Right lobe of liver (tissue), 6 donors: ENCODE measurements around the gene PDZD2. TPM values are rescaled to one million over a fixed set of nuclear protein-coding genes. Genes with fewer than 3 reads are reported as not detected.

ENCODE experiments used
- ATAC-seq, 4 donors: fragments of 200-7000 bp; cut with Tn5 transposase; one replicate each; pipeline ENCODE4 v1.9.1; 2020; ENCODE audit warnings: mild to moderate bottlenecking in 4 of 4, moderate library complexity in 4 of 4
- DNase-seq, 3 donors: peaks; one replicate each; pipeline ENCODE4 v3.0.0-alpha.2; 2020
- H3K27ac ChIP-seq, 3 donors: fragments of 200-600 bp; one replicate each; pipeline ENCODE4 v1.8.0; 2022
- H3K27me3 ChIP-seq, 2 donors: fragments of 200-600 bp; one replicate each; pipeline ENCODE4 v1.8.0; 2022
- H3K36me3 ChIP-seq, 4 donors: fragments of 200-600 bp; sonication (generic) in 1 of 4; one replicate each; pipeline versions ENCODE4 v1.5.1 to v1.8.0; 2017 to 2022; ENCODE audit warnings: control low read depth in 1 of 4
- H3K4me1 ChIP-seq, 4 donors: fragments of 200-600 bp; sonication (generic) in 1 of 4; one replicate each; pipeline versions ENCODE4 v1.5.1 to v1.8.0; 2017 to 2022; ENCODE audit warnings: control low read depth in 1 of 4
- H3K4me3 ChIP-seq, 3 donors: fragments of 200-600 bp; one replicate each; pipeline ENCODE4 v1.8.0; 2022
- H3K9me3 ChIP-seq, 4 donors: fragments of 200-600 bp; sonication (generic) in 1 of 4; one replicate each; pipeline versions ENCODE4 v1.5.1 to v1.8.0; 2017 to 2022; ENCODE audit warnings: control low read depth in 1 of 4
- POLR2A ChIP-seq: fragments of 450-650 bp; IDR thresholded peaks from one replicate; pipeline ENCODE4 v1.6.1; 2017; ENCODE audit warnings: antibody characterized with exemption, mild to moderate bottlenecking
- WGBS: methylation state at CpG from one replicate; pipeline ENCODE4 v1.1.6; 2018; ENCODE audit warnings: low coverage, low lambda C conversion rate; ENCODE audit not compliant: insufficient coverage; ENCODE audit errors: missing lambda C conversion rate; 5-methylcytosine and 5-hydroxymethylcytosine counted together
- intact Hi-C, 2 donors: fragments of 100-400 bp; cut with DNase I; formaldehyde crosslinking; loops; one replicate each; pipeline versions ENCODE4 v1.11.2 to v1.14.1; 2022
- total RNA-seq, 6 experiments: library from RNA; depleted of rRNA in 2 of 6; stranded (reverse); fragments of >200 nt in 2 of 6; fragmentation: NEBNext Ultra II Directional in 3 of 6; extraction: Animal tissue kit (Norgen Biotek cat#: 25700) in 3 of 6; gene quantifications; one replicate each; pipeline versions ENCODE4 v1.1.0 to v1.2.4, GENCODE V29; 2016 to 2023
- TF ChIP-seq, protein P1 (sequence below), 4 donors: fragments of 200-600 bp in 3 of 4; fragments of 450-650 bp in 1 of 4; IDR thresholded peaks; one replicate each; pipeline versions ENCODE4 v1.5.1 to v1.8.0; 2016 to 2022; ENCODE audit warnings: antibody characterized with exemption in 4 of 4, mild to moderate bottlenecking in 2 of 4
- donor health status: DM: no; HTN: yes; CAD: no.
- donor health status: DM: no; HTN: no; CAD: no.
- donor health status: DM: no; HTN: no; CAD: no.
- donor health status: DM: no; HTN: yes; CAD: no.
- donor health status: DM: no; HTN: yes; CAD: no.

Gene PDZD2
- total RNA-seq, 6 experiments from 2014 or later: 0.43 to 1.9 (median 0.88) TPM

DNA sequence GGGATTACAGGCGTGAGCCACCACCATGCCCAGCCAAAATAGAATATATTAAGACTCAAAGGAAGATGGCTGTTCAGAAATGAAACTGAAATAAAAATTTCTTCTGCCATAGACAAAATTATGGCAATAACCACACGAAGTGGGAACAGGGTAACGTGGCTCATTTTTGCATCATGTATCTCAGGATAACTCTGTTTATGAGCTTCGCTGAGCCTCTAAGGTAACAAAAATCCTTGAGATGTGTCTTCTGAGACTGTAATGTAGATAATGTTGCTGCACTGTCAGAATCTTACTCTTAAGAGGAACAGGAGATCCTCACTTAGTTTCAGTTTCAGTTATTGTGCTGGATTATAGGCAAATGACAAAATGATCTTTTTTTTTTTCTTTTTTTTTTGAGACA lies 381.3 kb downstream of the PDZD2 start:
- intact Hi-C loops: no loop called here
- Histone ChIP-seq H3K36me3 (no peaks in the 10 kb centered on the region), H3K9me3 (no peaks in the 10 kb centered on the region), H3K4me3 (no peak overlapping the region), H3K27me3 (no peaks in the 10 kb centered on the region), H3K4me1 (no peaks in the 10 kb centered on the region), H3K27ac (no peak overlapping the region)
- peak; percentile 34 to 44 (median 40) for ATAC-seq
- TF ChIP-seq, protein P1, sequence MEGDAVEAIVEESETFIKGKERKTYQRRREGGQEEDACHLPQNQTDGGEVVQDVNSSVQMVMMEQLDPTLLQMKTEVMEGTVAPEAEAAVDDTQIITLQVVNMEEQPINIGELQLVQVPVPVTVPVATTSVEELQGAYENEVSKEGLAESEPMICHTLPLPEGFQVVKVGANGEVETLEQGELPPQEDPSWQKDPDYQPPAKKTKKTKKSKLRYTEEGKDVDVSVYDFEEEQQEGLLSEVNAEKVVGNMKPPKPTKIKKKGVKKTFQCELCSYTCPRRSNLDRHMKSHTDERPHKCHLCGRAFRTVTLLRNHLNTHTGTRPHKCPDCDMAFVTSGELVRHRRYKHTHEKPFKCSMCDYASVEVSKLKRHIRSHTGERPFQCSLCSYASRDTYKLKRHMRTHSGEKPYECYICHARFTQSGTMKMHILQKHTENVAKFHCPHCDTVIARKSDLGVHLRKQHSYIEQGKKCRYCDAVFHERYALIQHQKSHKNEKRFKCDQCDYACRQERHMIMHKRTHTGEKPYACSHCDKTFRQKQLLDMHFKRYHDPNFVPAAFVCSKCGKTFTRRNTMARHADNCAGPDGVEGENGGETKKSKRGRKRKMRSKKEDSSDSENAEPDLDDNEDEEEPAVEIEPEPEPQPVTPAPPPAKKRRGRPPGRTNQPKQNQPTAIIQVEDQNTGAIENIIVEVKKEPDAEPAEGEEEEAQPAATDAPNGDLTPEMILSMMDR (IDR thresholded peaks at IDR 0.05): no peak
- no peak for TF ChIP-seq POLR2A
- 46% methylated on average over 4 of the region's 4 CpGs for WGBS
- DNase-seq: no peak

DNA sequence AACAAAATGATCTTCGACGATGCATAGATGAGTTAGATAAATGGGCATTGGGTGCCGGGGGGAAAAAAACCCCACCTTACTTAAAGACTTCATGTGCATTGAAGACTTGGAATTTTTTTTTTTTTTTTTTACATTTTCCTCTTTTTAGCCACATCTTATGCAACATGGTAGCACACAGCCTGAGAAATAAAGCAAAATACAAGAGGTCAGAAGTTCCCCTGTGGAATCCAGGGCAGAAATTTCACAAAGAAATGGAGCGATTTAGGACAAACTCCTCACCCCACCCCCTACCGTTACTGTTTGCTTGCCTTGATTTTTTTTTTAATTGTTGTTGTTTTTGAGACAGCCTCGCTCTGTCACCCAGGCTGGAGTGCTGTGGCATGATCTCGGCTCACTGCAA lies 382.0 kb downstream of the PDZD2 start:
- 74% methylated on average over 6 of the region's 7 CpGs for WGBS
- Histone ChIP-seq H3K36me3 (no peaks in the 10 kb centered on the region), H3K9me3 (no peaks in the 10 kb centered on the region), H3K4me3 (no peak overlapping the region), H3K27me3 (no peaks in the 10 kb centered on the region), H3K4me1 (no peaks in the 10 kb centered on the region), H3K27ac (no peak overlapping the region)
- DNase-seq (no peak), ATAC-seq (no peak)
- intact Hi-C loops: no loop called here
- TF ChIP-seq, protein P1 (IDR thresholded peaks at IDR 0.05): no peak
- TF ChIP-seq POLR2A: no peak

DNA sequence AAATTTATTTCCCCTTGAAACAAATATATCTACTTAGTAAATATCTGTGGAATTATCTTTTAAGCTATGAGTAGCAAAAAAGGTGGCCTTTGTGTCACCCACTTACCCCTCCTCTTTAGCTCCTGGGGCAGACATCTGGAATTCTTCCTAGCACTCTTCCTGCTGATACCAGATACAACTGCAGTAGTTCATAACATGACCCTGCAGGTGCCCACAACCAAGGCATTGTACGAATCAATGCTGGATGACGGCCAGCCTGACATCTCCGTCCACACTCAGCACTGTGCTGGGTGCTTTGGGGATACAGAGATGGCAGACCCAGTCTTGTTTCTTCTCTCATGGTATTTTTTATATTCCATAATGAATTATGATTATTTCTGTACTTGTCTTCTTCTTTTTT lies 382.8 kb downstream of the PDZD2 start:
- intact Hi-C loops: no loop called here
- Histone ChIP-seq H3K36me3 (no peaks in the 10 kb centered on the region), H3K4me3 (no peak overlapping the region), H3K4me1 (no peaks in the 10 kb centered on the region), H3K27ac (no peak overlapping the region), H3K9me3 (no peaks in the 10 kb centered on the region), H3K27me3 (no peaks in the 10 kb centered on the region)
- ATAC-seq (no peak), DNase-seq (no peak)
- no peak for TF ChIP-seq POLR2A
- TF ChIP-seq, protein P1 (IDR thresholded peaks at IDR 0.05): no peak
- WGBS: 34% methylated on average over 3 of the region's 3 CpGs

DNA sequence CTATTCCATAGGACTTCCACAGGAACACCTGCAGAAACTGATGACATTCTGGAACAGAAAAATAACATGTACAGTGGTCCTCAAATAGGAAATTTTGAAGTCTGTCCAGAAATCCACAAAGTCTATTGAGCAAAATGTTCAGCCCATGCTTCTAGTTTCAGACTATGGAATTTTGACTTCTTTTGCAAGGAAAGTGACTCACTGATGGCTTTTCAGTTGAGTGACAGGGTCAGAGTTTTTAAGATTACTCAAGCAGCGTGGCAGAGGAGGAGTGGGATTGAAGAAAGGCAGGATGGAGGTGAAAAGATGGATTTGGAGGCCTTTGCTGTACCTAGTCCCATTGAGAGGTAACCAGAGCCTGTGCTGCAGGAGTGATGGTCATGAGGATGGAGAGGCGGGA lies 383.7 kb downstream of the PDZD2 start:
- no peak for ATAC-seq
- Histone ChIP-seq H3K9me3 (no peaks in the 10 kb centered on the region), H3K27ac (no peak overlapping the region), H3K4me1 (no peaks in the 10 kb centered on the region), H3K27me3 (no peaks in the 10 kb centered on the region), H3K4me3 (no peak overlapping the region), H3K36me3 (no peaks in the 10 kb centered on the region)
- no peak for DNase-seq
- intact Hi-C loops: no loop called here
- 89% methylated on average over 2 of the region's 2 CpGs for WGBS
- no peak for TF ChIP-seq POLR2A
- TF ChIP-seq, protein P1 (IDR thresholded peaks at IDR 0.05): no peak

DNA sequence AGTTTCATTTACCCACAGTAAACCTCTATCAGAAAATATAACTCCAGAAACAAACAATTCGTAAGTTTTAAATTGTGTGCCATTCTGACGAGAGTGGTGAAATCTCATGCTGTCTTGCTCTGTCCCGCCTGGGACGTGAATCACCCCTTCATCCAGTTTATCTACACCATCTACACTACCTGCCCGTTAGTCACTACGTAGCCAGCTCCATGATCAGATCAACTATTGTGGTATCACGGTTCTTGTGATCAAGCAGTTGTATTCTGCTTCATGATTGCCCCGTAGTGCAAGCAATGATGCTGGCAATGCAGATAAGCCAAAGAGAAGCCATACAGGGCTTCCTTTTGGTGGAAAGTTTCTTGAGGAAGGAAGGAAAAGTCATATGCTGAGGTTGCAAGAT lies 384.9 kb downstream of the PDZD2 start:
- no peak for ATAC-seq
- Histone ChIP-seq H3K9me3 (no peaks in the 10 kb centered on the region), H3K27ac (no peak overlapping the region), H3K4me1 (no peaks in the 10 kb centered on the region), H3K27me3 (no peaks in the 10 kb centered on the region), H3K4me3 (no peak overlapping the region), H3K36me3 (no peaks in the 10 kb centered on the region)
- intact Hi-C loops: no loop called here
- WGBS: 72% methylated on average over 8 of the region's 8 CpGs
- no peak for DNase-seq
- TF ChIP-seq, protein P1 (IDR thresholded peaks at IDR 0.05): no peak
- no peak for TF ChIP-seq POLR2A
